ENCODE data around the gene ARHGAP32. TPM values are rescaled to one million over a fixed set of nuclear protein-coding genes. Genes with fewer than 3 reads are reported as not detected.

The ARHGAP32 gene
- total and polyA plus RNA-seq, 2 donors (not counting 1 experiment from before 2014, with no cell fraction given): 4.0 to 9.6 TPM

DNA sequence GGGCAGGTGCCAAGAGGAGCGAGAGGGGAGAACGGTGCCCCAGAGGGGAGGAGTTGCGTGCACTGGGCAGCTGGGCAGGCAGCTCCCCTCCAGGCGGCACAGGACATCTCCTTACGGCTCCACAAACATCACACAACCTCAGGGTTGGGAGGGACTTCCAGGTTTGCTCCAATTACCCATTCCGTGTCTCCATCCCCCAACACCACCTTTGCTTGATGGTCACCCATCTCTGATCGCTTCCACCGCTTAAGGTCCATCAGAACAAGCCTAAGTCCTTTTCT lies 235.0 kb downstream of the ARHGAP32 start:
- Histone ChIP-seq H3K4me1 (ENCODE audit: control insufficient read depth, extremely low read depth, insufficient read depth, low read length) (no peaks in the 10 kb centered on the region), H3K9me3 (ENCODE audit: control insufficient read depth, insufficient read depth, low read depth, low read length) (no peaks in the 10 kb centered on the region), H4K20me1 (ENCODE audit: control insufficient read depth, extremely low read depth, insufficient read depth, low read length) (no peaks in the 10 kb centered on the region), H3K79me2 (ENCODE audit: control insufficient read depth, insufficient read depth, low read length) (no peaks in the 10 kb centered on the region), H3K36me3 (ENCODE audit: control insufficient read depth, insufficient read depth, low read length) (no peaks in the 10 kb centered on the region), H3K27me3 (ENCODE audit: control insufficient read depth, insufficient read depth, low read length) (no peaks in the 10 kb centered on the region), H3K9ac (ENCODE audit: insufficient read depth, low read length) (no peak overlapping the region), H3K4me2 (ENCODE audit: extremely low read depth, insufficient read depth, low read length) (no peak overlapping the region), H3K27ac (ENCODE audit: insufficient read depth, low read length) (no peak overlapping the region), H2AFZ (ENCODE audit: low read length) (no peak overlapping the region), H3K4me3 (replicated peaks in 1 of 4; ENCODE audit: control extremely low read depth in 1 of 4, insufficient read depth in 1 of 4, low read depth in 3 of 4, low read length in 4 of 4) (no peak overlapping the region)
- DNase-seq (ENCODE audit: low read depth in 2 of 2): no peak
- TF ChIP-seq EZH2 (IDR thresholded peaks at IDR 0.05; ENCODE audit: low read length, missing control alignments): no peak
- TF ChIP-seq, protein P1, sequence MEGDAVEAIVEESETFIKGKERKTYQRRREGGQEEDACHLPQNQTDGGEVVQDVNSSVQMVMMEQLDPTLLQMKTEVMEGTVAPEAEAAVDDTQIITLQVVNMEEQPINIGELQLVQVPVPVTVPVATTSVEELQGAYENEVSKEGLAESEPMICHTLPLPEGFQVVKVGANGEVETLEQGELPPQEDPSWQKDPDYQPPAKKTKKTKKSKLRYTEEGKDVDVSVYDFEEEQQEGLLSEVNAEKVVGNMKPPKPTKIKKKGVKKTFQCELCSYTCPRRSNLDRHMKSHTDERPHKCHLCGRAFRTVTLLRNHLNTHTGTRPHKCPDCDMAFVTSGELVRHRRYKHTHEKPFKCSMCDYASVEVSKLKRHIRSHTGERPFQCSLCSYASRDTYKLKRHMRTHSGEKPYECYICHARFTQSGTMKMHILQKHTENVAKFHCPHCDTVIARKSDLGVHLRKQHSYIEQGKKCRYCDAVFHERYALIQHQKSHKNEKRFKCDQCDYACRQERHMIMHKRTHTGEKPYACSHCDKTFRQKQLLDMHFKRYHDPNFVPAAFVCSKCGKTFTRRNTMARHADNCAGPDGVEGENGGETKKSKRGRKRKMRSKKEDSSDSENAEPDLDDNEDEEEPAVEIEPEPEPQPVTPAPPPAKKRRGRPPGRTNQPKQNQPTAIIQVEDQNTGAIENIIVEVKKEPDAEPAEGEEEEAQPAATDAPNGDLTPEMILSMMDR (conservative IDR thresholded peaks at IDR 0.05 in 1 of 2, IDR thresholded peaks at IDR 0.05 in 1 of 2; ENCODE audit: low read depth in 1 of 2, low read length in 2 of 2): no peak

- Histone ChIP-seq H3K4me2 (ENCODE audit: extremely low read depth, insufficient read depth, low read length) (no peak overlapping the region), H2AFZ (ENCODE audit: low read length) (no peak overlapping the region), H3K9ac (ENCODE audit: insufficient read depth, low read length) (no peak overlapping the region), H3K79me2 (ENCODE audit: control insufficient read depth, insufficient read depth, low read length) (no peaks in the 10 kb centered on the region), H3K4me1 (ENCODE audit: control insufficient read depth, extremely low read depth, insufficient read depth, low read length) (no peaks in the 10 kb centered on the region), H3K4me3 (replicated peaks in 1 of 4; ENCODE audit: control extremely low read depth in 1 of 4, insufficient read depth in 1 of 4, low read depth in 3 of 4, low read length in 4 of 4) (no peak overlapping the region), H3K36me3 (ENCODE audit: control insufficient read depth, insufficient read depth, low read length) (no peaks in the 10 kb centered on the region), H3K9me3 (ENCODE audit: control insufficient read depth, insufficient read depth, low read depth, low read length) (no peaks in the 10 kb centered on the region), H3K27ac (ENCODE audit: insufficient read depth, low read length) (no peak overlapping the region), H4K20me1 (ENCODE audit: control insufficient read depth, extremely low read depth, insufficient read depth, low read length) (no peaks in the 10 kb centered on the region), H3K27me3 (ENCODE audit: control insufficient read depth, insufficient read depth, low read length) (no peaks in the 10 kb centered on the region)
- no peak for TF ChIP-seq EZH2 (IDR thresholded peaks at IDR 0.05; ENCODE audit: low read length, missing control alignments)
- TF ChIP-seq, protein P1 (conservative IDR thresholded peaks at IDR 0.05 in 1 of 2, IDR thresholded peaks at IDR 0.05 in 1 of 2; ENCODE audit: low read depth in 1 of 2, low read length in 2 of 2): peak; percentile 72 to 74
- DNase-seq (ENCODE audit: low read depth in 2 of 2): peak; percentile 61 to 82
Observed at GRCh38 chr11:128956401-128957201, 235.5 kb downstream of the ARHGAP32 start.

DNA sequence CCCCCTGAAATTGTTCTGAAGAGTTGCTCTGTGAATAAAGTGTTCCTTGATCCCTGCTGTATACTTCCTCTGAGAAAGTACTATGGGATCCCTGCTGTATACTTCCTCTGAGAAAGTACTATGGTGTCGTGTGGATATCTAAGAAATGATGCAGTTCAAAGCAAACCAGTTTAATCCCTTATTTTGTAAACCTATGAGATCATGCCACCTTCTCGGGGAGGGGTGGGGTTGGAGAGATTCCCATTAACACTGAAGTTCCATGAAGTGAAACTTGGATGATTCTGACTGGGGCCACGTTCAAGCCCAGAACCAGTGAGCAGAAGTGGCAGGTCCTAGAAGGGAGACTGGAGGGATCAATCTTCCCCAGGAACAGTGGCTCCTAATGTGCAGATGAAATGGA lies 236.5 kb downstream of the ARHGAP32 start:
- H3K9ac ChIP-seq (ENCODE audit: insufficient read depth, low read length): no peak overlapping the region
- no peaks in the 10 kb centered on the region for H3K4me1 ChIP-seq (ENCODE audit: control insufficient read depth, extremely low read depth, insufficient read depth, low read length)
- no peak overlapping the region for H3K4me2 ChIP-seq (ENCODE audit: extremely low read depth, insufficient read depth, low read length)
- H3K36me3 ChIP-seq (ENCODE audit: control insufficient read depth, insufficient read depth, low read length): no peaks in the 10 kb centered on the region
- no peak overlapping the region for H3K27ac ChIP-seq (ENCODE audit: insufficient read depth, low read length)
- no peak for DNase-seq (ENCODE audit: low read depth in 2 of 2)
- H3K9me3 ChIP-seq (ENCODE audit: control insufficient read depth, insufficient read depth, low read depth, low read length): no peaks in the 10 kb centered on the region
- no peak overlapping the region for H3K4me3 ChIP-seq (replicated peaks in 1 of 4; ENCODE audit: control extremely low read depth in 1 of 4, insufficient read depth in 1 of 4, low read depth in 3 of 4, low read length in 4 of 4)
- H3K79me2 ChIP-seq (ENCODE audit: control insufficient read depth, insufficient read depth, low read length): no peaks in the 10 kb centered on the region
- H4K20me1 ChIP-seq (ENCODE audit: control insufficient read depth, extremely low read depth, insufficient read depth, low read length): no peaks in the 10 kb centered on the region
- H2AFZ ChIP-seq (ENCODE audit: low read length): no peak overlapping the region
- no peak for TF ChIP-seq EZH2 (IDR thresholded peaks at IDR 0.05; ENCODE audit: low read length, missing control alignments)
- TF ChIP-seq, protein P1 (conservative IDR thresholded peaks at IDR 0.05 in 1 of 2, IDR thresholded peaks at IDR 0.05 in 1 of 2; ENCODE audit: low read depth in 1 of 2, low read length in 2 of 2): no peak
- no peaks in the 10 kb centered on the region for H3K27me3 ChIP-seq (ENCODE audit: control insufficient read depth, insufficient read depth, low read length)

Data from fibroblast of lung (primary cell).